Measurements from ENCODE around the gene ATF7.
"Not testable (repeated sequence)": the region's sequence is repeated elsewhere in the genome, so short reads cannot be mapped to it uniquely, and the experiment has no call there.

The ATF7 gene

GRCh38 chr12:53625946-53626701, at the start of gene ATF7:
ATF7 (minus strand) TSS chr12:53626382; CDS start chr12:53601000, 25,382 bp downstream.
- DNase-seq (ENCODE audit: low spot score): peak; percentile 100

GRCh38 chr12:53674977-53675700, 49.0 kb upstream of the ATF7 start:
- no peak for DNase-seq (ENCODE audit: low spot score)

- no peak for DNase-seq (ENCODE audit: low spot score)
Observed at GRCh38 chr12:53670971-53671370, 44.8 kb upstream of the ATF7 start.

GRCh38 chr12:53670308-53670707, 44.1 kb upstream of the ATF7 start:
- no peak for DNase-seq (ENCODE audit: low spot score)

- DNase-seq (ENCODE audit: low spot score): no peak
Observed at GRCh38 chr12:53667080-53667479, 40.9 kb upstream of the ATF7 start.

- DNase-seq (ENCODE audit: low spot score): no peak
Observed at GRCh38 chr12:53664936-53665335, 38.8 kb upstream of the ATF7 start.

GRCh38 chr12:53664191-53664590, 38.0 kb upstream of the ATF7 start:
- DNase-seq (ENCODE audit: low spot score): no peak

GRCh38 chr12:53660041-53660440, 33.9 kb upstream of the ATF7 start:
- no peak for DNase-seq (ENCODE audit: low spot score)

- no peak for DNase-seq (ENCODE audit: low spot score)
Observed at GRCh38 chr12:53659571-53659981, 33.4 kb upstream of the ATF7 start.

- DNase-seq (ENCODE audit: low spot score): no peak
Observed at GRCh38 chr12:53659011-53659551, 32.9 kb upstream of the ATF7 start.

- no peak for DNase-seq (ENCODE audit: low spot score)
Observed at GRCh38 chr12:53657041-53657440, 30.9 kb upstream of the ATF7 start.

GRCh38 chr12:53653595-53653994, 27.4 kb upstream of the ATF7 start:
- no peak for DNase-seq (ENCODE audit: low spot score)

- DNase-seq (ENCODE audit: low spot score): no peak
Observed at GRCh38 chr12:53652366-53652765, 26.2 kb upstream of the ATF7 start.

- DNase-seq (ENCODE audit: low spot score): no peak
Observed at GRCh38 chr12:53651737-53652136, 25.6 kb upstream of the ATF7 start.

- not testable (repeated sequence) for DNase-seq (ENCODE audit: low spot score)
Observed at GRCh38 chr12:53646300-53646699, 20.1 kb upstream of the ATF7 start.

- DNase-seq (ENCODE audit: low spot score): no peak
Observed at GRCh38 chr12:53645165-53645564, 19.0 kb upstream of the ATF7 start.

GRCh38 chr12:53644133-53644532, 18.0 kb upstream of the ATF7 start:
- no peak for DNase-seq (ENCODE audit: low spot score)

GRCh38 chr12:53643232-53643979, 17.2 kb upstream of the ATF7 start:
- no peak for DNase-seq (ENCODE audit: low spot score)

GRCh38 chr12:53638057-53638456, 11.9 kb upstream of the ATF7 start:
- DNase-seq (ENCODE audit: low spot score): no peak

- no peak for DNase-seq (ENCODE audit: low spot score)
Observed at GRCh38 chr12:53636641-53637040, 10.5 kb upstream of the ATF7 start.

GRCh38 chr12:53635708-53636107, 9.5 kb upstream of the ATF7 start:
- DNase-seq (ENCODE audit: low spot score): not testable (repeated sequence)

- DNase-seq (ENCODE audit: low spot score): no peak
Observed at GRCh38 chr12:53631721-53632120, 5.5 kb upstream of the ATF7 start.

Measured in left forelimb (tissue), 1 donor.